Dedifferentiated amniotic fluid mesenchymal stem cell (primary cell): ENCODE measurements around the gene MGAT5B.
"Not testable (repeated sequence)": the region's sequence is repeated elsewhere in the genome, so short reads cannot be mapped to it uniquely, and the experiment has no call there.

Source experiments
- DNase-seq: peaks from one replicate; pipeline ENCODE4 v3.0.0-alpha.2; 2016; ENCODE audit errors: extremely low spot score

Gene MGAT5B, protein sequence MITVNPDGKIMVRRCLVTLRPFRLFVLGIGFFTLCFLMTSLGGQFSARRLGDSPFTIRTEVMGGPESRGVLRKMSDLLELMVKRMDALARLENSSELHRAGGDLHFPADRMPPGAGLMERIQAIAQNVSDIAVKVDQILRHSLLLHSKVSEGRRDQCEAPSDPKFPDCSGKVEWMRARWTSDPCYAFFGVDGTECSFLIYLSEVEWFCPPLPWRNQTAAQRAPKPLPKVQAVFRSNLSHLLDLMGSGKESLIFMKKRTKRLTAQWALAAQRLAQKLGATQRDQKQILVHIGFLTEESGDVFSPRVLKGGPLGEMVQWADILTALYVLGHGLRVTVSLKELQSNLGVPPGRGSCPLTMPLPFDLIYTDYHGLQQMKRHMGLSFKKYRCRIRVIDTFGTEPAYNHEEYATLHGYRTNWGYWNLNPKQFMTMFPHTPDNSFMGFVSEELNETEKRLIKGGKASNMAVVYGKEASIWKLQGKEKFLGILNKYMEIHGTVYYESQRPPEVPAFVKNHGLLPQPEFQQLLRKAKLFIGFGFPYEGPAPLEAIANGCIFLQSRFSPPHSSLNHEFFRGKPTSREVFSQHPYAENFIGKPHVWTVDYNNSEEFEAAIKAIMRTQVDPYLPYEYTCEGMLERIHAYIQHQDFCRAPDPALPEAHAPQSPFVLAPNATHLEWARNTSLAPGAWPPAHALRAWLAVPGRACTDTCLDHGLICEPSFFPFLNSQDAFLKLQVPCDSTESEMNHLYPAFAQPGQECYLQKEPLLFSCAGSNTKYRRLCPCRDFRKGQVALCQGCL

DNA sequence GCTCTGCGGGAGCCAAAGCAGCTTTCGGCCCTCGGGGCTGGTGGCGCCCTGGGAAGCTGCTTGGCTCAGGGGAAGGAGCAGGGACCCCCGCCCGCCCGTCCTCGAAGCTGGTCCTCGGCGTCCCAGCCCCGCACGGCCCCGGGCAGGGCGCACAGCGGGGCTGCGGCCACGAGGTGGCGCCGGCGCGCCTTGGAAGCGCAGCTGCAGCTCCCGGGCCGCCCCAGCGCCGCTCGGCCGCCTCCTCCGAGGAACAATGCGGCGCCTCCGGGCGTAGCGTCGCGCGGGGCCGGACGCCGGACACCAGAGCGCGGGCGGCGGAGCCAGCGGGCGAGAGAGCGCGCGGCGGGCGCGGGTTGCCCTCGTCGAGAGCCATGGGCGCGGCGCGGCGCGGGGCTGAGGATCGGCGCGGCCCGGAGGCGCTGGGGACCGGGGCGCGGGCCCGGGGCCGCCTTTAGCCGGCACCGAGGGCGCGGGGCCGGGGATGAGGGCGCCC is at the start of gene MGAT5B:
MGAT5B (plus strand) TSS at position 229 of the 493 bp plus-strand sequence. CDS start 626 bp downstream, outside the sequence.
- DNase-seq = peak; percentile 81

DNA sequence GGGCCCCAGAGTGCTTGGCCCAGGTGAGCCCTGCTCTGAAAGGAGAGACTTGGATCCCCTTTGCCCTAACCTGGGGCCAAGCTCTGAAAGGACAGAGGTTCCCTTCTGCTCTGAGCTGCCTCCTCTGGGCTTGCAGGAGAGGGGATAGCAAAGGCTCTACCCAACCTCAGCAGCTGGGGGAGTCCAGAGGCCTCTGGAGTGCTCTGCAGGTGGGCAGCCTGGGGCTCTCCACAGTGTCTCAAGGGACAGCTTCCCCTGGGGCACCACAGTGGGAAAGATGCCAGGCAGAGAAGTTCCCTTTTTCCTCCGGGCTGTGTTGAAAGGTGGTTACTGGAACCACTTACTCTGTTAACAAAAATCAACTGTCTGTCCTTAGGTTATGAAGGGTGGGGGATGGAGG is 48.2 kb upstream of the MGAT5B start:
- DNase-seq = no peak

DNA sequence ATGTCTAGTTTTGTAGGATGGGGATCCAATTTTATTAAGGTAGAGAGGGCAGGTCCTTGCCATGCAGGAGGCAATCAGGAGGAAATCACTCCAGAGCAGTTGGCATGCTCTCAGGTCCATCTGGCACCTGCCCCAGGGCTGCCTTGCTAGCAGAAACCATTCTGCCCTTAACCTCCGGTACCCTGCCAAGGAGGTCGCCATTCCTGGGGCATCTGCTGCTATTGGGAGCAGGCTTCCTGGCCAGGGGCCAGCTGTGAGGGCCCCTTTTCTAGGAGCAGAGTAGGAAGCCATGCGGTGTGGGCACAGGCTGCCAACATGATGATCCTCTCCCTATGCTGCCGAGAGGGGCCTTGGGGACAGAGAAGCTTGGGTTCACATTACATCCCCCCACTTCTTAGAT is 47.6 kb upstream of the MGAT5B start:
- no peak for DNase-seq

DNA sequence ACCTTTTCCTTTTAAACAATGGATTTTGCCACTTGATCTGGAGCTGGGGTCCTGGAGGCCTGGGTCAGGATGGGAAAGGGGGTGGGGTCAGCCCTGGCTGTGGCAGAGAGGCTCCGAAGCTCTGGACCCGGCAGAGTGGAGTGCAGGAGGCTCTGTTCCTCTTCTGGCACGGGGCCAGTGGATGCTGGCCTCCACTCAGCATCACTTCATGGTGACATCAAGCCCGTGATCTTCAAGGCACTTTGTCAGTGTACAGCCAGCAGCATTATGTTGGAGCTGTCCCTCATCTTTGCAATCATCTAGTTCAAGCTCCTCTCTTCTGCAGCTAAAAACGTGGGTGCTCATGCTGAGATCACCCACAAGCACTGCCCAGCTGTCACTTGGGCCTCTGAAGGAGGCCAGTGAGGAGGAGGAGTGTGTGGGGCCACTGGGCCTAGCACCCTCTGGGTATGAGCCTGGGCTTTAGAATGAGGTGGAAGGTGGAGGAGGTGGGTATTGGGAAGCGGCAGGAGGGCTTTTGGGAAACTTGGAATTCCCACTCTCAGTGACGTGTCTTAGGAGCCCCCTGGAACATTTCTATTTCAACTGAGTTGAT is 45.9 kb upstream of the MGAT5B start:
- no peak for DNase-seq

DNA sequence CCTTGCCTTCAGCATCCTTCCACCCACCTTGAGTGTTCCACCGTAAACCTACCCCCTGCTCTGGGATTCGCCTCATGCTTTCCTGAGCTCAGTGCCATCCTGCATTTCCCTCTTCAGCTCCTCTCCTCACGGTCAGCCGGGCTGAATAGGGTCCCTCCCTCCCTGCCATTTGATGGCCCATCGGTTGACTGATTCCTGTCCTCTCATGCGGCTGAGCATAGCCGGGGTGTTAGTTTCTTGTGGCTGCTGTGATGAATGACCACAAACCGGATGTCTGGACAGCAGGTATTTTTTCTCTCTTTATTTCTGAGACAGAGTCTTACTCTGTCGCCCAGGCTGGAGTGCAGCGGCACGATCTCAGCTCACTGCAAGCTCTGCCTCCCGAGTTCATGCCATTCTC is 44.1 kb upstream of the MGAT5B start:
- no peak for DNase-seq

DNA sequence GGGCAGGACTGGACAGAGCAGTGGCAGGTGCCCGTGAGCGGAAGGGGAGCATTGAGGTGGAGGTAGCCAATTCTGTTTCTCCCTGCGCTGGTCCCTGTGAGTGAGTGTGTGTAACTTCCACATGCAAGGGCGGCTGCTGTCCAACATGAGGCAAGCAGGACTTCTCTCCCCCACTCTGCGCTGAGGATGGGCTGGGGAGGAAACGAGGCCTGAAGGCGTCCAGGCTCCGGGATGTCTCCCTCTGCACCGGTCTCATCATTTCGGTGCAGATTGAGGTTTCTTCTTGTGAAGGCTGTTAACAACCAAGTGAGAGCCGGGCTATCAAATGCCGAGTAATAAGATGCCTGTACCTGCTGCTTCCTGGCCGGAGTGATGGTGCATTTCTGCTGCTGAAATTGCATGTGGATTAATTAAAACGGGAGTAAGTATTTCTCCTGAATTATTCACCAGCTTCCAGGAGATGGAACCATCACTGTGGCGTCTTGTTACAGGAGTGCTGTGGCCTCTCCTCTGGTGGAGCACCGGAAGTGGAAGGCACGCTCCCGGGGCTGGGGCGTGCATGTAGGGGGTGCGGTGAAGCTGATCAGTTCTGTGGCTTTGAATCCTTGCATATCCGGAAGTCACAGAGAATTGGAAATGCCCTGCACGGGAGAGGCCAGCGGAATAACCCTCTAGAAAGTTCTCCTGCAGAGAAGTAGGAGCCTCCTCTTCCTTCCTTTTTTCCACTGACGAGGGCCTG is 41.7 kb upstream of the MGAT5B start:
- DNase-seq = no peak

DNA sequence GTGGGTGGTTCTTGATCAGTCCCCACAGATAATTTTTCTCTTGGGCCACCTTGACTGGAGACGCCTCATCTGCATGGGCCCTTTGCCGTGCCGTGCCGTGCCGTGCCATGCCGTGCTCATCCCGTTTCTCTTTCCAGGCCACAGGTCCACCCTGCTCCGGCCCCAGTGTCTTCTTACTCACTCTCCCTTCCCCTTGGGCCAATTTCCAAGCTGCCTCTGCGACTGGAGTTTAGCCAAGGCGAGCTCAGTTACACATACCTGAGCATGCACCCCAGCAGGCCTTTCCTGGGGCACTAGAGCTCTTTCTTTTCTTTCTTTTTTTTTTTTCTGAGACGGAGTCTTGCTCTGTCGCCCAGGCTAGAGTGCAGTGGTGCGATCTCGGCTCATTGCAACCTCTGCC is 40.5 kb upstream of the MGAT5B start:
- no peak for DNase-seq

DNA sequence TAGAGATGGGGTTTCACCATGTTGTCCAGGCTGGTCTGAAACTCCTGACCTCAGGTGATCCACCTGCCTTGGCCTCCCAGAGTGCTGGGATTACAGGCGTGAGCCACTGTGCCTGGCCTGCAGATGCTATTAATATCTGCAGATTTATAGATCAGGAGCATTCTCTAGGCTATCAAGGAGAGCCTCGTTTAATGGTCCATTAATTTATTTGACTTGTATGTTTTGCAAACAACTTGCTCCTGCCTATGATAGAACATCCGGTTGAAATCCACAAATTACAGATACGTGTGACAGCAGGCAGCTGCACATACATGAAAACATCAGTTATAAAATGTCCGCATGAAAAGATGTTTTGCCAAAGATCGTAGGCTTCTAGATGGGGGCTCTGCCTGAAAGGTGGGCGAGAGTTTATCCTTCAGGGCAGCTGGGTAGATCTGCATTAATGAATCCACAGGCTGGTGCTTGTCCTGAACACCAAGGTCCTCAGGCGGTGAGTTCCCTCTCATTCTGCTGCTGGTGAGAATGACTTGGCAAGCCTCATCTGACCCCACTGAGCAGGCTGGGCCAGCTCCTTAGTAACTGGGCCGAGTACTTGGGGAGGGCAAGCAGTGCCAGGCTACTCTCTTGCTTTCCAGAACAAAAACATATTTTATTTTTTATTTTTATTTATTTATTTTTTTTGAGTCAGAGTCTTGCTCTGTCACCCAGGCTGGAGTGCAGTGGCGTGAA is 37.1 kb upstream of the MGAT5B start:
- no peak for DNase-seq

DNA sequence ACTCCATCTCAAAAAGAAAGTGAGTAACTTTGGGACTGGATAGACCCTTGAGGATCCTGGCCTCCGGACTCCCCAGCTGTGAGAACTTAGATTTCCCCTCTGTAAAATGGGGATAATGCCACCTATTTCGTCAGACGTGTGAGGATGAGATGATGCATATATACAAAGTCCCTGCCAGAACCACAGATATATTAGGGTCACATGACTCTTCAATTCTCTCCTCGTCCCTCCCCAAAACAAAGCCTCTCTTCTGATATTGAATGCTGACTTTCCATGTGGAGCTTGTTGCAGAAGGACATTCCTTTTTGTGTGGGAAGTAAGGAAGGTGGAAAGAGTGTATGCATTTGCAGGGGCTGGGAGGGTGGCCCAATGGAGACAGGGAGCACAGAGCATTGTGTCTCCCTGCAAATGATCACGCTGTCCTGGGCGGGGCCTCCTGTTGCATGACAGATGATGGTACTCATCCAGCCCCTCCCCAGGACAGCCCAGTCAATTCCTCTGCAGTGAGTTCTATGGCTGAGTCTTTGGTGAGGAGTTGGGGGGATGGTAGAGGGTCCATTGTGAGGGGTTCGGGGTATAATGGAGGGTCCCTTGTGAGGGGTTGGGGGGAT is 35.1 kb upstream of the MGAT5B start:
- DNase-seq = no peak

DNA sequence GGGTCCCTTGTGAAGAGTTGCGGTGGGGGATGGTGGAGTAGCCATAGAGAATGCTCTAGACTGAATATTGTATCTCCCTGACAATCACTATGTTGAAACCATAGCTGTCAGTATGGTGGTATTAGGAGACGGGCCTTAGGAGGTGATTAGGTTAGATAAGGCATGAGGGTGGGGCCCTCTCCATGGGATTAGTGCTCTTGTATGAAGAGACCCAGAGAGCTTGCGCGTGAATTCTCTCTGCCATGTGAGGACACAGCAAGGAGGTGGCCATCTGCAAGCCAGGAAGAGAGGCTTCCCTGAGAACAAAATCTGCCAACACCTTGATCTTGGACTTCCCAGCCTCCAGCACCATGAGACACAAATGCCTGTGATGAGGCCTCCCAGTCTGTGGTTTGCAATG is 34.5 kb upstream of the MGAT5B start:
- DNase-seq = no peak

DNA sequence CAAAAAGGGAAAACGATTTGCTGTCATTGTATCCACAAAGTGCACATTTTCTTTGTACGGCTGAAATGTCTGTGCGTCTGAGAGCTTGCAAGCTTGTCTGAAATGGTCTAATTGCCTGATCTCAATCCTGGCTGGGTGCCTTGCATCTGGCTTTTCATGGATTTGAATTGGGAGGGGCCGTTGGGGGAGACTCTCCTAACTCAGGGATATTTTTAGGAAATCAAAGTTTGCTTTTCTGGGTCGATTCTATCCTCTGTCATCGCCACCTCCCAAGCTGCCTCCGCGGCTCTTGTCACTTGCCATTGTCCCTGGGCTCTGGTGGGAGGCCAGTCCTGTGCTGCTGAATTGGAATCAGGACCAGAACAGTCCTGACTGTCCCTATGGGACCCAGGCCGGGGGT is 33.3 kb upstream of the MGAT5B start:
- no peak for DNase-seq

DNA sequence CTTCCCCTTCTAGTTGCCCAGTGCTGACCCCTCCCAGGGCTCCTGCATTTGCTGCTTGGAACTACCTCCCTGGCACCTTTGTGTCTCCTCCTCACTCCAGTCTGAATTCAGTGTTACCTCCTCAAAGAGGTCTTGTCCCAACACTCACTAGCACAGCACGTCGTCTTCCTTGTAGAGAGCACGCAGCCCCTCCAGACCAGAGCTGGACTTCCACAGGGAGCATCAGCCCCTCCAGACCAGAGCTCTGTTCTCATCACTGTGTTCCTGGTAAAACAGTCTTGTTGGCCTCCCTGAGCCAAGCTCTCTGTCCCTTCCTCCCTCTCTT is 27.8 kb upstream of the MGAT5B start:
- no peak for DNase-seq

DNA sequence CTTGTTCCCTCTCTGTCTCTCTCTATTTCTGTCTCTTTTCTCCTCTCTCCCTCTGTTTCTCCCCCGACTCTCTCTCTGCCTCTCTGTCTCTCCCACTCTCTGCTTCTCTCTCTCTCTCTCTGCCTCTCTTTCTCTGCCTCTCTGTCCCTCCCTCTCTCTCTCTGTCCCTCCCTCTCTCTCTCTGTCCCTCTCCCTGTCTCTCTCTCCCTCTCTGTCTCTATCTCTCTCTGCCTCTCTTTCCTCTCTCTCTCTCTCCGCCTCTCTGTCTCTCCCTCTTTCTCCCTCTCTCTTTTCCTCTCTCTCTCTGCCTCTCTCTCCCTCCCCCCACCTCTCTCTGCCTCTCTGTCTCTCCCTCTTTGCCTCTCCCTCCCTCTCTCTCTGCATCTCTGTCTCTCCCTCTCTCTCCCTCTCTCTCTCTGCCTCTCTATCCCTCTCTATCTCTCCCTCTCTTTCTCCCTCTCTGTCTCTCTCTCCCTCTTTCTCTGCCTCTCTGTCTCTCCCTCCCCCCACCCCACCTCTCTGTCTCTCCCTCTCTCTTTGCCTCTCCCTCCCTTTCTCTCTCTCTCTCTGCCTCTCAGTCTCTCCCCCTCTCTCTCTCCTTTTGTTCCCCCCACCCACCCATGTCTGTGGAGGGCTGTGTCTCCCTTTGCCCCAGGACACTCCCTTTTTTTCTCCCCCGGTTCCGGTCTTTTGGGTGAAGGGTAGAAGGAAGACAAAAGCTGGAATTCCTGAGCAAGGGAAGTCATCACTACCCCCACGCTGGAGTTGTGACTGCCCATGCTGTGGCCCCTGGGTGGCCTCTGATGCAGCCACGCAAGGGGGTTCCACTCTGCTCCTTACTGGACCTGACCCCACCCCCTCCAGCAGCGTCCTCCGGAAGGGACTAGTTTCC is 27.1 kb upstream of the MGAT5B start:
- DNase-seq = no peak

DNA sequence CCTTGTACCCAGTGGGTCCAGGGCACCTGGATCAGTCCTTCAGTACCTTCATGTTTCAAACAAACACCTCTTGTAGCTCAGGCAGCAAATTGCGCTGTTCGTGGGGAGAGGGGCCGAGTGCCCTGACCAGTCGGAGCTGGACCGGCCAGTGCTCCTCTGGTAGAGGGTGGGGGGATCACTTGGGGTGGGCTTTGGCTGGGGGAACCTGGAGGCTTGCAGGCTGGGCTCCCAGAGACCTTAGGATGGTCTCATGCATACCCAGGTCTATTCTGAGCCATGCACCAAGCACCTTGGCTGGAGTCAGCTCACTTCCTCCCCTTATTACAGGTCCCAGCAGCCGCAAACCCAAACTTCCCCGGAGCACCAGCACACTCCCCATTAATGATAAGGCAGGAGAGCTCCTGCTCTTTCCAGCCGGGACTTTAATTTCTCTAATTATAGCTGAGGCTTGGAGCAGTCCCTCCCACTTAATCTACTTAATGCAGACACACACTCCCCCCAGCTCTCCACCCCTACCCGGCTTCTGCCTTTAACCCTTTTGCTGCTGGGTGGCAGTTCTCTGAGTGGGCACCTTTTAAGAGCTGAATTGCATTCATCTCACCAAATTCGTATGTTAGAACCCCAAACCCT is 26.3 kb upstream of the MGAT5B start:
- no peak for DNase-seq

DNA sequence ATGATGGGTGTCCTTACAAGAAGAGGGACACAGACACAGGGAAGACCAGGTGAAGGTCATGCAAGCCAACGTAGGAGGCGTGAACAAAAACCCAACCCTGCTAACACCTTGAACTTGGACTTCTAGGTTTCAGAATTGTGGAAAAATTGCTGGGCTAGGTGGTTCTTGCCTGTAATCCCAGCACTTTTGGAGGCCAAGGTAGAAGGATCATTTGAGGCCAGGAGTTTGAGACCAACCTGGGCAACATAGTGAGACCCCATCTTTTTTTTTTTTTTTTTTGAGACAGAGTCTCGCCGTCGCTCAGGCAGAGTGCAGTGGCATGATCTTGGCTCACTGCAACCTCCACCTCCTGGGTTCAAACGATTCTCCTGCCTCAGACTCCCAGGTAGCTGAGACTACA is 25.1 kb upstream of the MGAT5B start:
- not testable (repeated sequence) for DNase-seq

DNA sequence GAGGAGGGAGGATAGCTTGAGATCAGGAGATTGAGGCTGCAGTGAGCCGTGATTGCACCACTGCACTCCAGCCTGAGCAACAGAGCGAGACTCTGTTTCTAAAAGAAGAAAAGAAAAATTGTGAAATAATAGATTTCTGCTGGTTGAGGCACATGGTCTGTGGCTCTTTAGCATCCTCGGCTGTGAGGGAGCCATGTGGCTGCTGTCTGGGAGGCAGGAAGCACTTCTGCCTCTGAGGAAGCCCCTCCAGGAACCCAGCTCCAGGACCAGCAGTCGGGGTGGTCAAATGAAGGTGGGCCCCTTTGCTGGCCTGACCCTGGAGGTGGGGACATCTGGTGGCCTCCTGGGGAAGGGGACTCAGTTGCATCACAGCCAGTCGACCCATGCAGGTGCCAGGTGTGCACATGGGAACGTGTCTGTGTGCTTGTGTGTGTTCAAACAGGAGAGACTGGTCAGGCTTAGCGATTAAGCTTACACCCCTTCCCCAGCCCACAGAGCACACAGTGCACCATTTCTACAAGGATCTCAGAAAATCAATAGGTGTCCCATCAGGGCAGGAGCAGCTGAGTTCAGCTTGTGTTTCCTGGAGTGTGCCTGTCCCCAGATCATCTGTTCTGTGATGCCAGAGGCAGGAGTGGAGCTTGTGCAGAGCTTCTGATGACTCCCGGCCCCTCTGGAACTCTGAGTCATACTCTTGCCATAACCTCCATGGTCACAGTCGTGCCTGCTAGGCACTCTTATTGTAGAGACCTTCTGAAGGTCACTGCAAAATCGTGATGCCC is 24.3 kb upstream of the MGAT5B start:
- DNase-seq = no peak

DNA sequence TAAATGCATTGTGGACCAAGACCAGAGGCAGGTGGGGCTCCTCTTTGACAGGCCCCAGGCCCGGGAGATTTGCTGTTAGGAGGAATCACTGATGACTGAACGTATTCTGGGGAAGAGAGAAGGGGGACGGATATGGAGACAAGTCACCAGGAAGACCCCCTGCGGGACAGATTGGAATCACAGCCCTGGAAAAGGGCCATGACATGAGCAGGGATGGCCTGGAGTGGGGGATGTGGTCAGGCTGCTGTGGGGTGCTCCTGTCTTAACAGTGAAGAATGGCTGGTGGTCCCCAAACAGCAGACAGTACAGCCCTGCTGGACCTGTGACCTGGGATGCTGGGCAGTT is 23.7 kb upstream of the MGAT5B start:
- DNase-seq = no peak

DNA sequence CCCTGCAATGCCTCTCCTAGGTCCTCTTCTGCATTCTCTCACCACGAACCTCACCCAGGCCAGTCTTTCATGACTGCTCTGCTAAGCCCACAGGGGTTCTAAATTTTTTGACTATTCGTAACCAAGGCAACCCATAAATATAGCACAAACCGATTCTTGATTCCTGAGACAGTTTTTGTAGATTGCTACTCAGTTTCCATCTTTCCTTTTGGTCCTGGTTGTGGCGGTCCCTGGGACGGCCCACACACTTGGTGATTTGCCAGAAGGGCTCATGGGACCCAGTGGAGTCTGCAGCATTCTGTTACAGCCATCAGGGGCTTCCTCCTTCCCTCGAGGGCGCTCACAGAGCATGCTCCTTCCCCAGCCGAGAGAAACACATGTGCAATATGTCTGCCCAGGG is 23.4 kb upstream of the MGAT5B start:
- no peak for DNase-seq

DNA sequence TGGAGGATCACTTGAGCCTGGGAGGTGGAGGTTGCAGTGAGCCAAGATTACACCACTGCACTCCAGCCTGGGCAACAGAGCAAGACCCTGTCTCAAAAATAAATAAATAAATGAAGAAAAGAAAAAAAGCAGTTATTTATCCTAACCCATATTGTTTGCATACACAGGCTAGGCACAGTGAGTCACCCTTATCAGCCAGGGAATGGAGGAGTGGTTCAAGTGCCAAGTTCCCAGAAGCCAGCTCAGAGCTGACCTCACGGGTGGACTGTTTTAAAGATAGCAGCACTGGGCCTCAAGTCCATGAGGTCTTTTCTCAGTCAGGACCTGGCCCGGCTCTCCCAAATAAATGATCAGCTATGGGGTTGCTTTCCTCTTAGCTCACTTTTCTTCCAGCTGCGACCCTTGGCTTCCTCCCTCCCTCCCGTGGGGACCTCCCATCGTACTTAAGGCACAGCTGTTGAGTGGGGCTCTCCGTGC is 22.6 kb upstream of the MGAT5B start:
- no peak for DNase-seq
